HFF-Myc (cell line): ENCODE measurements around the gene CREB3L1.

Source experiments
- DNase-seq: peaks from one replicate; pipeline ENCODE4 v3.0.0-alpha.2; 2011; ENCODE audit warnings: low read depth; ENCODE audit errors: extremely low read depth
- H3K4me3 ChIP-seq: replicated peaks from 2 replicates; pipeline ENCODE4 v1.5.1; 2011; ENCODE audit warnings: low read depth, mild to moderate bottlenecking, control low read depth, low read length
- CTCF ChIP-seq: IDR thresholded peaks from 2 replicates; pipeline ENCODE4 v1.5.1; 2012; ENCODE audit warnings: mild to moderate bottlenecking, low read depth, low read length, control low read depth; ENCODE audit errors: missing control alignments

CREB3L1 gene

GRCh38 chr11:46356924-46357482 is 79.5 kb downstream of the CREB3L1 start:
- H3K4me3 ChIP-seq: no peak overlapping the region
- no peak for TF ChIP-seq CTCF
- no peak for DNase-seq

- DNase-seq: no peak
- no peak for TF ChIP-seq CTCF
- H3K4me3 ChIP-seq: no peak overlapping the region
Observed at GRCh38 chr11:46357483-46357936, 80.0 kb downstream of the CREB3L1 start.

- DNase-seq: no peak
- TF ChIP-seq CTCF: no peak
Observed at GRCh38 chr11:46359953-46360352, 82.5 kb downstream of the CREB3L1 start.

GRCh38 chr11:46360878-46361277 is 83.4 kb downstream of the CREB3L1 start:
- TF ChIP-seq CTCF: no peak
- no peak for DNase-seq
- no peak overlapping the region for H3K4me3 ChIP-seq

More at GRCh38 chr11:46359953-46360352, 82.5 kb downstream of the CREB3L1 start:
- no peak overlapping the region for H3K4me3 ChIP-seq

- H3K4me3 ChIP-seq: no peak overlapping the region
- DNase-seq: no peak
- TF ChIP-seq CTCF: no peak
Observed at GRCh38 chr11:46361283-46362155, 84.1 kb downstream of the CREB3L1 start.

GRCh38 chr11:46362156-46363030 is 84.9 kb downstream of the CREB3L1 start:
- no peak for TF ChIP-seq CTCF
- no peak for DNase-seq
- H3K4me3 ChIP-seq: no peak overlapping the region
